ENCODE results near the gene ZNF502.

- TF ChIP-seq, protein P1, sequence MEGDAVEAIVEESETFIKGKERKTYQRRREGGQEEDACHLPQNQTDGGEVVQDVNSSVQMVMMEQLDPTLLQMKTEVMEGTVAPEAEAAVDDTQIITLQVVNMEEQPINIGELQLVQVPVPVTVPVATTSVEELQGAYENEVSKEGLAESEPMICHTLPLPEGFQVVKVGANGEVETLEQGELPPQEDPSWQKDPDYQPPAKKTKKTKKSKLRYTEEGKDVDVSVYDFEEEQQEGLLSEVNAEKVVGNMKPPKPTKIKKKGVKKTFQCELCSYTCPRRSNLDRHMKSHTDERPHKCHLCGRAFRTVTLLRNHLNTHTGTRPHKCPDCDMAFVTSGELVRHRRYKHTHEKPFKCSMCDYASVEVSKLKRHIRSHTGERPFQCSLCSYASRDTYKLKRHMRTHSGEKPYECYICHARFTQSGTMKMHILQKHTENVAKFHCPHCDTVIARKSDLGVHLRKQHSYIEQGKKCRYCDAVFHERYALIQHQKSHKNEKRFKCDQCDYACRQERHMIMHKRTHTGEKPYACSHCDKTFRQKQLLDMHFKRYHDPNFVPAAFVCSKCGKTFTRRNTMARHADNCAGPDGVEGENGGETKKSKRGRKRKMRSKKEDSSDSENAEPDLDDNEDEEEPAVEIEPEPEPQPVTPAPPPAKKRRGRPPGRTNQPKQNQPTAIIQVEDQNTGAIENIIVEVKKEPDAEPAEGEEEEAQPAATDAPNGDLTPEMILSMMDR (IDR thresholded peaks at IDR 0.05 in 4 of 5, conservative IDR thresholded peaks at IDR 0.05 in 1 of 5): no peak
- TF ChIP-seq POLR2A (IDR thresholded peaks at IDR 0.05): no peak
Measured at GRCh38 chr3:44685128-44685800, 27.2 kb upstream of the ZNF502 start.
